Dendritic cell treated with granulocyte-macrophage colony-stimulating factor and Interleukin-4, amounts not matched to agents 40 ng/mL and 50 ng/mL, for 4 days (primary cell): ENCODE results near the gene LATS2.

Experiments used
- H3K27ac Mint-ChIP-seq: one replicate; pipeline ENCODE4 v1.8.0; 2022; ENCODE audit warnings: mild to moderate bottlenecking, mixed read lengths
- H3K27me3 Mint-ChIP-seq: one replicate; pipeline ENCODE4 v1.8.0; 2022; ENCODE audit warnings: mild to moderate bottlenecking, mixed read lengths
- H3K36me3 Mint-ChIP-seq: one replicate; pipeline ENCODE4 v1.8.0; 2022; ENCODE audit warnings: low read depth, mixed read lengths
- H3K4me1 Mint-ChIP-seq: one replicate; pipeline ENCODE4 v1.8.0; 2022; ENCODE audit warnings: low read depth, mixed read lengths
- H3K4me3 Mint-ChIP-seq: one replicate; pipeline ENCODE4 v1.8.0; 2022; ENCODE audit warnings: mild to moderate bottlenecking, moderate library complexity, mixed read lengths
- H3K9me3 Mint-ChIP-seq: one replicate; pipeline ENCODE4 v1.8.0; 2022; ENCODE audit warnings: mixed read lengths
- intact Hi-C: fragments of 100-400 bp; cut with micrococcal nuclease; formaldehyde crosslinking; loops from one replicate; pipeline ENCODE4 v1.15.0; 2022

LATS2 gene

GRCh38 chr13:21012841-21013681 is 48.3 kb downstream of the LATS2 start:
- Mint-ChIP-seq H3K4me1 (peaks cover 61% of the 10 kb centered on the region), H3K27ac (peak overlapping the region; percentile 10), H3K27me3 (no peaks in the 10 kb centered on the region), H3K36me3 (peaks cover 48% of the 10 kb centered on the region), H3K9me3 (peaks cover 6% of the 10 kb centered on the region), H3K4me3 (no peak overlapping the region)
- intact Hi-C loops = no loop called here

GRCh38 chr13:21012211-21012610 is 49.2 kb downstream of the LATS2 start:
- Mint-ChIP-seq H3K4me3 (no peak overlapping the region), H3K36me3 (peaks cover 48% of the 10 kb centered on the region), H3K27ac (no peak overlapping the region), H3K4me1 (peaks cover 55% of the 10 kb centered on the region), H3K27me3 (no peaks in the 10 kb centered on the region), H3K9me3 (peaks cover 6% of the 10 kb centered on the region)
- intact Hi-C loops = no loop called here

GRCh38 chr13:21011378-21011777 is 50.0 kb downstream of the LATS2 start:
- peaks cover 42% of the 10 kb centered on the region for H3K36me3 Mint-ChIP-seq
- H3K4me1 Mint-ChIP-seq = peaks cover 47% of the 10 kb centered on the region
- H3K4me3 Mint-ChIP-seq = no peak overlapping the region
- H3K27me3 Mint-ChIP-seq = no peaks in the 10 kb centered on the region
- H3K27ac Mint-ChIP-seq = no peak overlapping the region
- H3K9me3 Mint-ChIP-seq = peaks cover 6% of the 10 kb centered on the region
- intact Hi-C loops = no loop called here

- H3K4me1 Mint-ChIP-seq = peaks cover 45% of the 10 kb centered on the region
- peak overlapping the region; percentile 70 for H3K27ac Mint-ChIP-seq
- H3K27me3 Mint-ChIP-seq = no peaks in the 10 kb centered on the region
- H3K4me3 Mint-ChIP-seq = no peak overlapping the region
- H3K36me3 Mint-ChIP-seq = peaks cover 47% of the 10 kb centered on the region
- peaks cover 6% of the 10 kb centered on the region for H3K9me3 Mint-ChIP-seq
- intact Hi-C loops = no loop called here
These were observed 50.8 kb downstream of the LATS2 start for GRCh38 chr13:21010621-21011020.

- H3K9me3 Mint-ChIP-seq = peaks cover 6% of the 10 kb centered on the region
- peak overlapping the region; percentile 70 for H3K27ac Mint-ChIP-seq
- intact Hi-C loops = no loop called here
- H3K4me3 Mint-ChIP-seq = no peak overlapping the region
- peaks cover 40% of the 10 kb centered on the region for H3K4me1 Mint-ChIP-seq
- peaks cover 37% of the 10 kb centered on the region for H3K36me3 Mint-ChIP-seq
- H3K27me3 Mint-ChIP-seq = no peaks in the 10 kb centered on the region
These were observed 52.4 kb downstream of the LATS2 start for GRCh38 chr13:21009036-21009435.

GRCh38 chr13:21008026-21008425 is 53.4 kb downstream of the LATS2 start:
- H3K27me3 Mint-ChIP-seq = no peaks in the 10 kb centered on the region
- H3K27ac Mint-ChIP-seq = no peak overlapping the region
- H3K4me1 Mint-ChIP-seq = peaks cover 34% of the 10 kb centered on the region

GRCh38 chr13:21006141-21007005 is 55.0 kb downstream of the LATS2 start:
- intact Hi-C loops = no loop called here
- H3K9me3 Mint-ChIP-seq = peaks cover 11% of the 10 kb centered on the region
- peaks cover 35% of the 10 kb centered on the region for H3K36me3 Mint-ChIP-seq
- H3K4me1 Mint-ChIP-seq = peaks cover 34% of the 10 kb centered on the region
- H3K27me3 Mint-ChIP-seq = no peaks in the 10 kb centered on the region
- no peak overlapping the region for H3K27ac Mint-ChIP-seq
- no peak overlapping the region for H3K4me3 Mint-ChIP-seq

More at GRCh38 chr13:21008026-21008425, 53.4 kb downstream of the LATS2 start:
- peaks cover 6% of the 10 kb centered on the region for H3K9me3 Mint-ChIP-seq
- intact Hi-C loops = no loop called here
- H3K4me3 Mint-ChIP-seq = no peak overlapping the region
- peaks cover 36% of the 10 kb centered on the region for H3K36me3 Mint-ChIP-seq

- H3K4me3 Mint-ChIP-seq = no peak overlapping the region
- H3K27ac Mint-ChIP-seq = peak overlapping the region; percentile 25
- peaks cover 30% of the 10 kb centered on the region for H3K36me3 Mint-ChIP-seq
- peaks cover 22% of the 10 kb centered on the region for H3K4me1 Mint-ChIP-seq
- intact Hi-C loops = no loop called here
- peaks cover 8% of the 10 kb centered on the region for H3K9me3 Mint-ChIP-seq
- H3K27me3 Mint-ChIP-seq = no peaks in the 10 kb centered on the region
These were observed 56.2 kb downstream of the LATS2 start for GRCh38 chr13:21005193-21005592.

GRCh38 chr13:21001471-21001870 is 59.9 kb downstream of the LATS2 start:
- peaks cover 7% of the 10 kb centered on the region for H3K4me1 Mint-ChIP-seq
- H3K27me3 Mint-ChIP-seq = no peaks in the 10 kb centered on the region
- H3K4me3 Mint-ChIP-seq = no peak overlapping the region
- intact Hi-C loops = no loop called here
- H3K27ac Mint-ChIP-seq = no peak overlapping the region
- H3K9me3 Mint-ChIP-seq = peaks cover 8% of the 10 kb centered on the region
- H3K36me3 Mint-ChIP-seq = peaks cover 46% of the 10 kb centered on the region

GRCh38 chr13:21000647-21001046 is 60.7 kb downstream of the LATS2 start:
- Mint-ChIP-seq H3K4me3 (no peak overlapping the region), H3K36me3 (peaks cover 40% of the 10 kb centered on the region), H3K9me3 (peaks cover 8% of the 10 kb centered on the region), H3K27me3 (no peaks in the 10 kb centered on the region), H3K4me1 (peaks cover 7% of the 10 kb centered on the region), H3K27ac (no peak overlapping the region)
- intact Hi-C loops = no loop called here

- H3K27me3 Mint-ChIP-seq = no peaks in the 10 kb centered on the region
- intact Hi-C loops = no loop called here
- H3K36me3 Mint-ChIP-seq = peaks cover 53% of the 10 kb centered on the region
- no peak overlapping the region for H3K27ac Mint-ChIP-seq
- H3K9me3 Mint-ChIP-seq = peaks cover 8% of the 10 kb centered on the region
- peaks cover 13% of the 10 kb centered on the region for H3K4me1 Mint-ChIP-seq
- no peak overlapping the region for H3K4me3 Mint-ChIP-seq
These were observed 62.6 kb downstream of the LATS2 start for GRCh38 chr13:20998649-20999415.

GRCh38 chr13:20997301-20998161 is 63.9 kb downstream of the LATS2 start:
- no peak overlapping the region for H3K27ac Mint-ChIP-seq
- H3K27me3 Mint-ChIP-seq = no peaks in the 10 kb centered on the region
- peaks cover 56% of the 10 kb centered on the region for H3K36me3 Mint-ChIP-seq
- peaks cover 8% of the 10 kb centered on the region for H3K9me3 Mint-ChIP-seq
- H3K4me1 Mint-ChIP-seq = peaks cover 20% of the 10 kb centered on the region
- intact Hi-C loops = no loop called here
- no peak overlapping the region for H3K4me3 Mint-ChIP-seq

- no peak overlapping the region for H3K27ac Mint-ChIP-seq
These were observed 66.0 kb downstream of the LATS2 start for GRCh38 chr13:20995245-20995838.

More at GRCh38 chr13:20995245-20995838, 66.0 kb downstream of the LATS2 start:
- no peak overlapping the region for H3K4me3 Mint-ChIP-seq
- intact Hi-C loops = no loop called here
- H3K27me3 Mint-ChIP-seq = no peaks in the 10 kb centered on the region
- H3K9me3 Mint-ChIP-seq = no peaks in the 10 kb centered on the region
- H3K4me1 Mint-ChIP-seq = peaks cover 20% of the 10 kb centered on the region
- H3K36me3 Mint-ChIP-seq = peaks cover 72% of the 10 kb centered on the region
